Mucosa of stomach (tissue), 1 donor: Measurements from ENCODE around the gene CLDN10.
"Not testable (repeated sequence)": the region's sequence is repeated elsewhere in the genome, so short reads cannot be mapped to it uniquely, and the experiment has no call there.

Experiments used
- H3K27me3 ChIP-seq: one replicate; pipeline ENCODE4 v1.7.0; 2013; ENCODE audit warnings: mild to moderate bottlenecking, low read length; ENCODE audit not compliant: control insufficient read depth, insufficient read depth
- H3K36me3 ChIP-seq: one replicate; pipeline ENCODE4 v1.7.0; 2013; ENCODE audit warnings: low read length; ENCODE audit not compliant: control insufficient read depth, insufficient read depth
- H3K4me1 ChIP-seq: one replicate; pipeline ENCODE4 v1.7.0; 2013; ENCODE audit warnings: mild to moderate bottlenecking, low read length; ENCODE audit not compliant: control insufficient read depth, insufficient read depth
- H3K4me3 ChIP-seq: one replicate; pipeline ENCODE4 v1.7.0; 2013; ENCODE audit warnings: low read length
- H3K9ac ChIP-seq: one replicate; pipeline ENCODE4 v1.7.0; 2013; ENCODE audit warnings: mild to moderate bottlenecking, low read length, moderate library complexity
- H3K9me3 ChIP-seq: one replicate; pipeline ENCODE4 v1.7.0; 2013; ENCODE audit warnings: mild to moderate bottlenecking, low read length, moderate library complexity; ENCODE audit not compliant: control insufficient read depth
- donor health status: Pancreatic carcinoma.

Gene CLDN10

GRCh38 chr13:95546919-95547318 lies 5.6 kb upstream of the CLDN10 start:
- Histone ChIP-seq H3K9me3 (no peaks in the 10 kb centered on the region), H3K27me3 (peaks cover 16% of the 10 kb centered on the region), H3K4me1 (no peaks in the 10 kb centered on the region), H3K9ac (no peak overlapping the region), H3K4me3 (no peak overlapping the region), H3K36me3 (no peaks in the 10 kb centered on the region)

- H3K36me3 ChIP-seq: no peaks in the 10 kb centered on the region
- H3K9me3 ChIP-seq: no peaks in the 10 kb centered on the region
- peaks cover 21% of the 10 kb centered on the region for H3K27me3 ChIP-seq
- H3K4me1 ChIP-seq: peaks cover under 1% of the 10 kb centered on the region
- no peak overlapping the region for H3K4me3 ChIP-seq
- H3K9ac ChIP-seq: no peak overlapping the region
These were observed 4.9 kb upstream of the CLDN10 start for GRCh38 chr13:95547531-95548167.

DNA sequence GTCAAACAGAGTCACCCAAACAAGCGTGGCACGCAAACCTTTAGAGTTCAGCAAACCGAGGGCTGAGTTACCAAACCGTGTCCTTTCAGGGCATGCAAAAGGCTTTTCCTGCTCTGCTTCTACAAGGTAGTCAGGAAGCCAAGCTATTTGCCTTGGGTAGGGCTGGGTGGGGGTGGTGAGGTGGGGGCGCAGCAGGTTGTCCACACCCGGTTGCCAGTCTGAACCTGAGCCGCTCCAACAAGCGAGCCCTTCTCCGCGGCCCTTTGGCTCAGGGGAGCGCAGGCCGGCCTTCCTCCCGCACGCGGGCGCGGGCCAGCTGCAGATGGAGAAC lies 347 bp upstream of the CLDN10 start:
- H3K9me3 ChIP-seq: no peaks in the 10 kb centered on the region
- H3K4me3 ChIP-seq: no peak overlapping the region
- H3K9ac ChIP-seq: no peak overlapping the region
- peaks cover 37% of the 10 kb centered on the region for H3K27me3 ChIP-seq
- peaks cover 11% of the 10 kb centered on the region for H3K4me1 ChIP-seq
- H3K36me3 ChIP-seq: no peaks in the 10 kb centered on the region

DNA sequence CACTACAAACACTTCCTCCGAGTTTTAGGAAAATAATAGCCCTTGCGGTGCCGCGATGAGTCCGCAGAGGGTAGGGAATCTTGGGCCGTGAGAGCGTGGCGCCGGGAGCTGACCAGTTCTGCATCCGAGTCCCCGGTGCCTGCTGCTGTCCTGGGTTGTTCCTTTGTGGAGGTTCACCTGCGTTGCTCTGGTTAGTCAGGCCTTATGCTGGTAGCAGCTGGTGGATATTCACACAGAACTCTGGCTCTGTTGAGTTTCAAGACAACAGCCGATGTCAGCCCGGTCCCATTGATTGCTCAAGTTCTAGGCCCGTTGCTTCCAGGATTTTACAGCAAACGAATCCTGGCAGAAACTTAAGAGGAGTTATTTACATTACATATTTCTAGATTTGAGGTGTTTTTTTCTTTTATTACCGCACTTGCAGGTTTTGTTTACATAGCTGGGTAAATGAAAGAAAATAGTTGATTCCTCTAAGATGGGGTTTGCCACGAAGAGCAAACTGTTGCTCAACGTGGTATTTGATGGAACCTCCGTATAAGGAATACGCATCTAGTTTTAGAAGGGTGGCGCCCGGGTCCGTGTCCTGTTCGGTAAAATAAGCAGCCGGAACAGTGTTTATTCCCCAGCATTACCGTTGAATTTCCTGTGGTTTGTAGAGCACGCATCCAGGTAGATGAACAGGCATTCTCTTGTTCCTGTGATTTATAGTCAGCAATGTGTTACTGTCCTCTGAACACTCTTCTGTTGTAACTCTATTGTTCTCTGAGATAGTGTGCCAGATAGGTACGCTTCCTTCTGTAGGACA lies 1.3 kb downstream of the CLDN10 start:
- no peak overlapping the region for H3K9ac ChIP-seq
- no peak overlapping the region for H3K4me3 ChIP-seq
- H3K36me3 ChIP-seq: no peaks in the 10 kb centered on the region
- peaks cover 37% of the 10 kb centered on the region for H3K27me3 ChIP-seq
- H3K4me1 ChIP-seq: peaks cover 11% of the 10 kb centered on the region
- no peaks in the 10 kb centered on the region for H3K9me3 ChIP-seq

GRCh38 chr13:95557013-95557412 lies 4.5 kb downstream of the CLDN10 start:
- peaks cover 24% of the 10 kb centered on the region for H3K27me3 ChIP-seq
- peaks cover 11% of the 10 kb centered on the region for H3K4me1 ChIP-seq
- no peaks in the 10 kb centered on the region for H3K36me3 ChIP-seq
- H3K9ac ChIP-seq: no peak overlapping the region
- H3K9me3 ChIP-seq: no peaks in the 10 kb centered on the region
- H3K4me3 ChIP-seq: no peak overlapping the region

GRCh38 chr13:95559100-95559499 lies 6.6 kb downstream of the CLDN10 start:
- no peak overlapping the region for H3K9ac ChIP-seq
- H3K36me3 ChIP-seq: no peaks in the 10 kb centered on the region
- no peaks in the 10 kb centered on the region for H3K4me1 ChIP-seq
- H3K4me3 ChIP-seq: no peak overlapping the region
- H3K9me3 ChIP-seq: no peaks in the 10 kb centered on the region
- peaks cover 5% of the 10 kb centered on the region for H3K27me3 ChIP-seq

DNA sequence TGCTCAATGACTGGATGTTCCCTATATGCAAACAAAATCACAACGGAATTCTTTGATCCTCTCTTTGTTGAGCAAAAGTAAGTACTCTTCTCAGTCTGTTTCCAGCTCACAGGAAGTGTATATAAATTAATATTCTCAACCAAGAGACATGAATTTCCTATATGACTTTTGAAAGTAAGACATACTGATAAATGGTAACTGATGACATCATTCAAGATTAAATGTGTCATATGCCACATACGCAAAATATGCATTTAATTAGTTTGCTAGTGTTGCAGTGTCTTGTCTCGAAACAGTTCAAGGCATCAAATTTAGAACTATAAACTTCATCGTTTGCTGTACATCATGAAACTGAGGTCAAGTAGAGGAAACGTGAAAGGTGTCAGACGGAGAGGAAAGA lies 7.9 kb downstream of the CLDN10 start:
- Histone ChIP-seq H3K9me3 (no peaks in the 10 kb centered on the region), H3K4me3 (no peak overlapping the region), H3K4me1 (no peaks in the 10 kb centered on the region), H3K36me3 (no peaks in the 10 kb centered on the region), H3K27me3 (no peaks in the 10 kb centered on the region), H3K9ac (no peak overlapping the region)

DNA sequence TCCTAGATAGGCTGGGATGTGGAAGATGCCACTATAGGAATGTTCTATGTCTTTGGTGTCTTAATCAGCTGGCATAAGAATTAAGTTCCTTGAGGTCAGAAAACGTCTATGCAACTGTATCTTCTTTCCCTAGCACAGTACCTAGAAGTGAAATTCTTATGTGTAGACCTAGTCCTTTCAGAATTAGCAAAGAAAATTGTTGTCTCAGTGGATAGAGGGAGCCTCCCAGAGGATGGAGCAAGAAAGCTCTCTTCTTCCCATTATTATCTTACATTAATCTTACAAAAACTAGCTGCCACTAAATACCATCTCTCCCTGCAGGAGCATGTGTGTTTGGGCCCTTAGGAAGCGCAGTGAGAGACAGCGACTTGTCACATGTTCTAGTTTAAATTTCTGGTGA lies 11.6 kb downstream of the CLDN10 start:
- Histone ChIP-seq H3K27me3 (no peaks in the 10 kb centered on the region), H3K4me1 (no peaks in the 10 kb centered on the region), H3K9ac (no peak overlapping the region), H3K9me3 (no peaks in the 10 kb centered on the region), H3K4me3 (no peak overlapping the region), H3K36me3 (no peaks in the 10 kb centered on the region)

DNA sequence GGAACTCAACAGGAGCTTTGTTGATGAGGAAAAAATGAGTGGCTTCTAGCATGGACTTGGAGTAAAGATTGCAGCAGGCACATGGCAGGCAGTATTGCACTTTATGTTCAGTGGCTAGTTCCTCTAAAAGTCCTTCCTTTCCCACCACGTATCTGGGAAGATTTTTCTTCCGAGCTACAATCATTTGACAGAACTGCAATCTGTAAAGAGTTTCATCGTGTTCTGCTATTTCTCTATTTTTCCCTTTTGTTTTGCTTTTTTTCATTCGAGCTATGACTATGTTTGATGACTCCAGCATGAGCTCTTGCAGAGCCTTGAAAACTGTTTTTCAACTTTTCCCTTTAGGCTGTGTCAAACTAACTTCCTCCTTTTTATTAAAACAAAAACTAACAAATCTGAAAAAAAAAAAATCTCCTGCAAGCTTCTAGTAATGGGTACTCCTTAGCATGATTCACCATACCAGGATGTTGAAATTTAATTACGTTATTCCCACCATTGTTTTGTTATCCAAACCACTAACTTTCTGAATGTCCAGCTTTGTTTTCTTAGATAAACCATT lies 12.3 kb downstream of the CLDN10 start:
- Histone ChIP-seq H3K27me3 (no peaks in the 10 kb centered on the region), H3K9ac (no peak overlapping the region)

DNA sequence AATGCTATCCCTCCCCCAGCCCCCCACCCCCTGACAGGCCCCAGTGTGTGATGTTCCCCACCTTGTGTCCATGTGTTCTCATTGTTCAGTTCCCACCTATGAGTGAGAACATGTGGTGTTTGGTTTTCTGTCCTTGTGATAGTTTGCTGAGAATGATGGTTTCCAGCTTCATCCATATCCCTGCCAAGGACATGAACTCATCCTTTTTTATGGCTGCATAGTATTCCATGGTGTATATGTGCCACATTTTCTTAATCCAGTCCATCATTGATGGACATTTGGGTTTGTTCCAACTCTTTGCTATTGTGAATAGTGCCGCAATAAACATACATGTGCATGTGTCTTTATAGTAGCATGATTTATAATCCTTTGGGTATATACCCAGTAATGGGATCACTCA lies 13.2 kb downstream of the CLDN10 start:
- H3K9me3 ChIP-seq, H3K4me1 ChIP-seq, H3K9ac ChIP-seq, H3K36me3 ChIP-seq, H3K4me3 ChIP-seq, H3K27me3 ChIP-seq: not testable (repeated sequence)

More for the DNA sequence above, 12.3 kb downstream of the CLDN10 start:
- Histone ChIP-seq H3K4me1 (no peaks in the 10 kb centered on the region), H3K9me3 (no peaks in the 10 kb centered on the region), H3K4me3 (no peak overlapping the region), H3K36me3 (no peaks in the 10 kb centered on the region)

GRCh38 chr13:95568131-95568530 lies 15.6 kb downstream of the CLDN10 start:
- Histone ChIP-seq H3K36me3 (no peaks in the 10 kb centered on the region), H3K4me1 (no peaks in the 10 kb centered on the region), H3K4me3 (no peak overlapping the region), H3K27me3 (no peaks in the 10 kb centered on the region), H3K9me3 (no peaks in the 10 kb centered on the region), H3K9ac (no peak overlapping the region)

DNA sequence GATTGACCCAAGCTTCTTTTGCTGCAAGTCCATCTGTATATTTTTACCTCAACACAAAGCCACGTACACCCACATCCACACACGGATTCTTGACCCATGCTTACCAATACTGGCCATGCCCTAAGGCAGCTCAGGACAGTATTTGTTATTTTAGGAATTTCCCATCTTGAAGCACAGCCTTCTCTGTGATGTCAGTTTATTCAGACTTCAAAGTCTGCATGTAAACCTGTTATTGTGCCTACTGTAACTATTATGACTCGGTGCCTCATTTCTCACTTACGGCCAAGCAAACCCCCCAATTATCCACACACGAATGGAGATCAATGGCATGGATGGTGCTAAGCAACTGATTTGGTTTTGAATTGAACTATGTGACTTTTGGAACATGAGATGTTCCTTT lies 17.5 kb downstream of the CLDN10 start:
- Histone ChIP-seq H3K36me3 (no peaks in the 10 kb centered on the region), H3K4me3 (no peak overlapping the region), H3K4me1 (no peaks in the 10 kb centered on the region), H3K27me3 (no peaks in the 10 kb centered on the region), H3K9ac (no peak overlapping the region), H3K9me3 (no peaks in the 10 kb centered on the region)
